HUDEP-2 (cell line): ENCODE results near the gene RTBDN.

Experiments
- DNase-seq, 76 experiments: peaks; one replicate each; lab custom pipeline; 2025; ENCODE audit not compliant: unreplicated experiment in 76 of 76; lab: John Stamatoyannopoulos, UW

RTBDN gene

DNA sequence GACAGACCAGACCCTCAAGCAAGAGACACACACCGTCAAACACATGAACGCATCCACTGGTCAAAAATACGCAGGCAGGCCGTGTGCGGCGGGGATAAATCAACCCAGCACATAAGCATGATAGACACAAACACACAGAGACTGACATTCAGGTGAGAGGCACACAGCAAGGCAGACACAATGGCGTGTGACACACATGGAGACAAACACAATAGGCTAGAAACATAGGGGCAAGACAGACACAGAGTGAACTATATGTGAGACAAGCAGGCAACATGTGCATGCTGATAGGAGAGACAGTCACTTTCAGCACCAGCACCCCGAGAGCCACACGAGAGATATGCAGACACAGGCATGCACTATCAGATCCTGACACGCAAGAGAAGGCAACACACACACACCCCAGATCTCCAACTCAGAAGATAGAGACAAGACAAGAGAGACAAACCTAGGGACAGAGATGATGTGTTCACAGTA lies 49.9 kb downstream of the RTBDN start:
- peak in 75 of 76 experiments; percentile 74 to 98 (median 91) for DNase-seq

DNA sequence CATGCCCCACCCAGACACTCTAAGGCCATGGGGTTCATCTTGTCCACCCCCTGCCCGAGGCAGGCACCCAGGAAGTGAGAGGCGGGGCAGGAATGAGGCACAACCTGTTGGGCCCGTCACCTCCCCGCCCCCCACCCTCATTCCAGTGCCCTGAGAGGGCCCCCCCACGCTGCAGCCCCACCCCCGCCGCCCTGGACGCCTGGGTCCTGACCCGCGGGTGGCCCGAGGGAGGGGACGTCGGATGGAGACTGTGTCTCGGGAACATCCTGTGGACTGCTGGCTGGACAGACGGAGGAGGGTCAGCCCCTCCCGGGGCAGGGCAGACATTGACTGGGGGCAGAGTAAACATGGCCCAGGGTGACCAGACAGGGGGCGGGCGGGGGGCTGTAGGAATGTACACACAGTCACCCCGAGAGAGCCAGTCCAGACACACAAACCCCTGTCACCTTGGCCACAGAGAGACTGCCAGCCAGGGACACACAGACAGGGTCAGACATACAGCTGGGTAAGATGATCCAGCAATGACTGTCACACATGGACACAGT lies 50.5 kb downstream of the RTBDN start:
- DNase-seq: peak in 11 of 76 experiments; percentile 25 to 72 (median 37)

DNA sequence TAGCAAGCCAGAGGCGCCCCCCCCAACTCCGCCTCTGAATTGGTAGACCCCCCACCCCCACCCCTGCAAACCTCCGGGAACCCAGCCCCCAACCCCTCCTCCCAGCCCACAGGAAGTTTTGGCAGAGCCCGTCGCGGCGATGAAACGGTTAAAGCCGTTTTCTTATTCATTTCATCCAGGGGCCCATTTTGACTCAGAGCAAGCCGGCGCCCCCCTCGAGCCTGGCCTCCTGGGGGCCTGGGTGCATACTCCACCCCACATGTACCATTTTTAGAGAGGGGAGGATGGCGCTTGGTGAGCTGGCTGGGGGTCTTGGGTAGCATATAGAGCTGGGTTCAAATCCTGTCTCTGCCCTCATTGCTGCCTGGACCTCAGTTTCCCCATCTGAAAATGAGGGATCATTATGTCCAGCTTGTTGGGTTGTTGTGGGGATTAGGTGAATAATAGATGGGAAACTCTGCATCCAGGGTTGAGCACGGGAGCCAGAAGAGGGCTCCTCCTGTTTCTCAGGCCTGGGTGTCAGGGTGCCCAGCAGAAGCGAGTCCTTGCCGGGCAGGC lies 51.0 kb downstream of the RTBDN start:
- peak in 1 of 76 experiments; percentile 32 for DNase-seq

DNA sequence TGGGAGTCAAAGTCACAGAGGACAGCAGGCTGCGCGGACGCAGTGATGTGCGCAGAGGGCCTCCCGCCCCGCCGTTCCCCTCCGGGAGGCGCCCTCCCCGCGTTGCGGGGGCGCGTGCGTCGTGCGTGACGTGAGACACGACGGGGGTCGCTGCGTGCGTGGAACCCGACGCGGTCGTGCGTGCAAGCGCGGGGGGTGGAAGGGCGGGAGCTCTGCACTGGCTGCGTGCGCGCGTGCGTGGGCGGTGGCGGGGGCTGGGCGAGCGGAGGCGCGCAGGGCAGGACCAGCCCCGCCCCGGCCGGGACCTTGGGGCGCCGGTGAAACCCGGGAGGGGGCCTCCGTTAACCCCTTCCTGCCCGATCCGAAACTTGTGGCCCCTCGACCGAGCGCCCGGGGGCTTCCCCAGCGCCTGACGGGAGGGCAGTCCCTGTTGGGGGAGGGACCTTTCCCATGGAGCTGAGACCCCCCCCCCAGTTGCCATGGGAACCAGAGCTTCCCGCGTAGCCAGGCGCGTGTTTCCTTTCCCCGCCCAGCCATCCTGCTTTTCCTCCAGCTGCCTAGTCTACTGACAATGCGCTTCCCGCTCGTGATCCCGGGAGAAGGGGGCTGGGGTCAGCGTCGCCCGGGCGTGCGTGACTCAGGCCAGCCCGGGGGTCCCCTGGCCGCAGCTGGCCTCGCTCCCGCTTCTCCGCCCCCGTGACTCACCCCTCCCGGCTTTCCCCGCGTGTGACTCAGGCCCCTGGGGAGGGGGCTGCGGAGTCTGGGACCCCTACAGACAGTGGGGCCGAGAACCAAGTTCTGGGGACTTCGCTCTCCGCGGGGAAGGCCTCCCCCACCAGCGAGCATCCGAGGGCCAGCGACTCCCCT lies 51.7 kb downstream of the RTBDN start:
- peak in 66 of 76 experiments; percentile 29 to 90 (median 77) for DNase-seq

DNA sequence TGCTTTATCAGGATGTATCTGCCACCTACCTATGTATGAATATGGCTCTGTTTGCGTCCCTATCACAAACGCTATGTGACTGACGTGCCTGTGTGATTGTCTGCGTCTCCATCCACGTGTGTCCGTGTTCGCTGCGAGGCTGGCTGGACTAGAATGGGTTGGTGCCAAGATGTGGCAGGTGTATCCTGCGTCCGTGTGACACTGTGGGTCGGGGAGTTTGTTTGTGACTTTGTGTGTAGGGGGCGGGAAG lies 52.3 kb downstream of the RTBDN start:
- peak in 3 of 76 experiments; percentile 45 to 88 (median 57) for DNase-seq

DNA sequence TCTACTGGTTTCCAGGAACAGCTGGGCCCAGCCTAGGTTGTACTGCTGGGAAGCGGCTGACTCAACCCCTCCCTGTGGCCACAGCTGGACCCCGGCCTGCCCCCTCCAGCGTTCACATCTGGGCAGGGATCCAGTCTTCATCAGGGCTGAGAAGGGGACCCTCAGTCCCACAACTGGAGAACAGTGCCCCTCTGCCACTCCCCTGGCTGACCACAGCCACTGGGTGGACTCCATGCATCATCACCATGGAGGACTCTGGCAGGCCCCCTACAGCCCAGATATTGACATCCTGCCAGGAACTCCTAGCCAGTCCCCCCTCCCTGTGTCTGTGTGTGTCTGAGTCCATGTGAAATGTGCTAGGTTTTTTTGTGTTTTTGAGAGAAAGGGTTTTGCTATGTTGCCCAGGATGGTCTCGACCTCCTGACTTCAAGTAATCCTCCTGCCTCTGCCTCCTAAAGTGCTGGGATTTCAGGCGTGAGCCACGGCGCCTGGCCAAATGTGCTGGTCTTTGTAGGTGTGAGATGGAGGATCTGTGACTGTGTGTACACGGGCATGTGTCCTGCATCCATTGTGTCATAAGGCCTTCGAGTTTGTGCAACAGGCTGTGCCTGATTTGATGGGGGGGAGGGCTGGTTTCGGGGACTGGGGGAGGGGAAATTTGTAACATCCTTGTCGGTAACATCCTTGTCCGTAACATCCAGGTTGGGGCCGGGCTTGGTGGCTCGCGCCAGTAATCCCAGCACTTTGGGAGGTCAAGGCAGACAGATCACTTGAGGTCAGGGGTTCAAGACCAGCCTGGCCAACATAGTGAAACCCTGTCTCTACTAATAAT lies 55.0 kb downstream of the RTBDN start:
- peak in 27 of 76 experiments; percentile 13 to 68 (median 40) for DNase-seq

DNA sequence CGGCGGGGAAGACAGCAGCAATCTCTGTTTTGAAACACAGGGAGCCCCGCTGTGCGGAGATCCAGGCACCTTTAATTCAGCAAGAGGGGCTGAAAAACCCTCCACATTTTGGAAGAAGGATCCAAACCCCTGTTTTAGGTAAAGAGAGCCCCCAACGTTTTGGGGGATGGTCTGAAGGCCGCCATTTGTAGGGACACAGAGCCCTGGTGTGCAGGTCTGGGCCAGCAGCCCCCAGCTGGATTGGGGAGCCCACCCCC lies 55.5 kb downstream of the RTBDN start:
- DNase-seq: no peak

DNA sequence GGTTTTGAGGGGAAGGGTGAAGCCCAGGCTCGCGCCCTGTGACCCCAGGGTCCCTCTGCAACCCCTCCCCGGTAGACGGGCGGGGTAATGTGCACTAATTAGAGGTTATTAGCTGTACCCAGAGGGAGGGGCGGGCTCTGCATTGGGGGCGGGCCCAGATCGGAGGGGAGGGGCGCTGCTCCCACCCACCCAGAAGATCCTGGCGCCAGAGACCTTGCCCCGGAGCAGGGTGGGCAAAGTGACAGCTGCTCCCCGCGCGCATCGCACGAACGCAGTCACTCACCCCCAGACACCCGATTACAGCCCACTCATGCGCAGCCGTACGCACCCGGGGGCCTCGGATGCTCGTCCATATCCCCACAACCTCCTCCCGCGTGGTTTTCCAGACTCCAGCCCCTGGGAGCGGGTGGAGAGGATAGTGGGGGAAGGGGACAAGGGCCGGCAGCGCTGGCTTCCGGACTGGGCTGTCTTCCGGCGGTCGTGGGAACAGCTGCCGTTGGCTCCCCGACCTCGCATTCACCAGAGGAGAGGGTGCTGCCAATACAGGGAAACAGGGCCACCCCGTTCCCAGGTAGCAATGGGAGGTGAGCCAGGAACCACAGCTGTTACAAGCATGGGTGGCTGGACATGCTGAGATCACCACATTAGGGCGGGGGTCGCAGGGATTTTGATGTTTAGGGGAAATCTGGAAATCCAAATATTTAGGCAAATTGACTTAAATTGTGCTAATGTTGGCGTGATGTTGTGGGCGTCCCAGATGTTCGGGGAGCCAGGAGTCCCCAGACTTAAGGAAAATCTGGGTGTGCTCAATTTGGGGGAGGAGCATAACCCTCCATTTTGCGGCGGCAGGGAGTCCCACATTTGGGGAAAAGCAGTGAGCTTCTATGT lies 56.1 kb downstream of the RTBDN start:
- peak in 20 of 76 experiments; percentile 28 to 62 (median 44) for DNase-seq

DNA sequence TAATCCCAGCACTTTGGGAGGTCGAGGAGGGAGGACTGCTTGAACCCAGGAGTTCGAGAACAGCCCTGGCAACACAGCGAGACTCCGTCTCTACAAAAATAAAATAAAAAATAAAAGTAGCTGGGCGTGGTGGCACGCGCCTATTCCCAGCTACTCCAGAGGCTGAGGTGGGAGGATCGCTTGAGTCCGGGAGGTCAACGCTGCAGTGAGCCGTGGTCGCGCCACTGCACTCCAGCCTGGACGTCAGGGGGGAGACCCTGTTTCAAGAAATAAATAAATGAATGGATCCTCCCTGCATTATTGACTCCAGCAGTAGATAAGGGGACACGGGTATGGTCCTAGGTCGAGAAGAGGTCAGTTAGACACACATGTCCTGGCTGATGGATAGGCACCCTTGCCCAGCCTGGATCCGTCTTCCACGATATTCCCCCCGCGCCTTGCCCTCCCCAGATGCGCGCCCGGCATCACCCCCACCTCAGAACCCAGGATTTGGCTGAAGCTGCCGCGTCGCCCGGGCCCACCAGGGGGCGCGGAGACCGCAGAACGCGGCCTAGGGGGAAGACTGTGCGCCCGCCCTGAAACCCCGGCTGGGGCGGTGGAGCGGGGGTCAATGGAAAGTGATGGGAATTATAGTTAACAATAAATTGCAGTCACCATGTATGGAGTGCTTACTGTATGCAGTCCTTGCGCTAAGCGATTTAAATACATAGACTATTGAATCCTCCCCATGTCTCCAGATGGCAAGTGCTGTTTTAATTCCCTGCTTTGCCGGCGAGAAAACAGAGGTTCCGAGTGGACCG lies 57.0 kb downstream of the RTBDN start:
- peak in 65 of 76 experiments; percentile 32 to 86 (median 69) for DNase-seq
